Ishikawa (cell line): ENCODE measurements around the gene PRKCE.

Experiments used
- CEBPB ChIP-seq: IDR thresholded peaks from 2 replicates; pipeline ENCODE4 v1.6.1; 2012
- CREB1 ChIP-seq: IDR thresholded peaks from 2 replicates; pipeline ENCODE4 v1.6.1; 2012; ENCODE audit warnings: low read depth
- EGR1 ChIP-seq: IDR thresholded peaks from 2 replicates; pipeline ENCODE4 v1.6.1; 2012
- EP300 ChIP-seq: IDR thresholded peaks from 2 replicates; pipeline ENCODE4 v1.6.1; 2012; ENCODE audit warnings: borderline replicate concordance
- FOXM1 ChIP-seq: IDR thresholded peaks from 2 replicates; pipeline ENCODE4 v1.6.1; 2012; ENCODE audit warnings: low read depth, borderline replicate concordance
- MAX ChIP-seq: IDR thresholded peaks from 2 replicates; pipeline ENCODE4 v1.6.1; 2012
- NFIC ChIP-seq: IDR thresholded peaks from 2 replicates; pipeline ENCODE4 v1.6.1; 2012
- RAD21 ChIP-seq: IDR thresholded peaks from 2 replicates; pipeline ENCODE4 v1.6.1; 2012; ENCODE audit warnings: low read depth
- REST ChIP-seq: IDR thresholded peaks from 2 replicates; pipeline ENCODE4 v1.6.1; 2012; ENCODE audit warnings: low read depth, mild to moderate bottlenecking
- TAF1 ChIP-seq: IDR thresholded peaks from 2 replicates; pipeline ENCODE4 v1.6.1; 2012; ENCODE audit warnings: low read depth, mild to moderate bottlenecking
- TCF12 ChIP-seq: IDR thresholded peaks from 2 replicates; pipeline ENCODE4 v1.6.1; 2012; ENCODE audit warnings: low read depth
- TEAD4 ChIP-seq: IDR thresholded peaks from 2 replicates; pipeline ENCODE4 v1.6.1; 2012
- USF1 ChIP-seq: IDR thresholded peaks from 2 replicates; pipeline ENCODE4 v1.6.1; 2012
- YY1 ChIP-seq: IDR thresholded peaks from 2 replicates; pipeline ENCODE4 v1.6.1; 2012; ENCODE audit warnings: low read depth
- ZBTB7A ChIP-seq: IDR thresholded peaks from 2 replicates; pipeline ENCODE4 v1.6.1; 2012; ENCODE audit warnings: low read depth

The PRKCE gene

GRCh38 chr2:46171996-46172546 is 520.6 kb downstream of the PRKCE start:
- no peak for TF ChIP-seq TCF12
- TF ChIP-seq CEBPB, result no peak
- TF ChIP-seq FOXM1, result no peak
- no peak for TF ChIP-seq MAX
- no peak for TF ChIP-seq TEAD4
- TF ChIP-seq CREB1, result no peak
- TF ChIP-seq ZBTB7A, result no peak
- TF ChIP-seq YY1, result no peak
- no peak for TF ChIP-seq EP300
- no peak for TF ChIP-seq REST
- no peak for TF ChIP-seq NFIC
- TF ChIP-seq USF1, result no peak

- no peak for TF ChIP-seq FOXM1
- TF ChIP-seq ZBTB7A, result no peak
- TF ChIP-seq EGR1, result no peak
- TF ChIP-seq CEBPB, result no peak
- TF ChIP-seq RAD21, result no peak
- no peak for TF ChIP-seq MAX
- no peak for TF ChIP-seq TCF12
- TF ChIP-seq TEAD4, result no peak
- no peak for TF ChIP-seq NFIC
- no peak for TF ChIP-seq EP300
- TF ChIP-seq YY1, result no peak
Observed at GRCh38 chr2:46173030-46173429, 521.6 kb downstream of the PRKCE start.

- TF ChIP-seq TAF1 (no peak), NFIC (no peak), USF1 (no peak), ZBTB7A (no peak), TCF12 (no peak), RAD21 (no peak), EGR1 (no peak), EP300 (no peak), TEAD4 (no peak), FOXM1 (no peak)
Observed at GRCh38 chr2:46173636-46174250, 522.3 kb downstream of the PRKCE start.

GRCh38 chr2:46174345-46175170 is 523.1 kb downstream of the PRKCE start:
- TF ChIP-seq USF1, result no peak

- no peak for TF ChIP-seq EGR1
- no peak for TF ChIP-seq USF1
- no peak for TF ChIP-seq CREB1
- no peak for TF ChIP-seq MAX
- no peak for TF ChIP-seq ZBTB7A
- peak; percentile 41; the same call in 1 of the 2 replicates for TF ChIP-seq TEAD4
- no peak for TF ChIP-seq TAF1
- peak; percentile 65; the same call in 1 of the 2 replicates for TF ChIP-seq NFIC
- TF ChIP-seq TCF12, result no peak
- no peak for TF ChIP-seq YY1
Observed at GRCh38 chr2:46175419-46175818, 523.9 kb downstream of the PRKCE start.

- TF ChIP-seq CREB1 (no peak), RAD21 (no peak), CEBPB (no peak), EGR1 (no peak), USF1 (no peak), YY1 (no peak), NFIC (no peak), EP300 (no peak), REST (no peak), MAX (no peak), TEAD4 (no peak), FOXM1 (no peak), TAF1 (no peak), TCF12 (no peak), ZBTB7A (no peak)
Observed at GRCh38 chr2:46177461-46178089, 526.1 kb downstream of the PRKCE start.
